Measurements from ENCODE around the gene CD28.

Gene CD28

DNA sequence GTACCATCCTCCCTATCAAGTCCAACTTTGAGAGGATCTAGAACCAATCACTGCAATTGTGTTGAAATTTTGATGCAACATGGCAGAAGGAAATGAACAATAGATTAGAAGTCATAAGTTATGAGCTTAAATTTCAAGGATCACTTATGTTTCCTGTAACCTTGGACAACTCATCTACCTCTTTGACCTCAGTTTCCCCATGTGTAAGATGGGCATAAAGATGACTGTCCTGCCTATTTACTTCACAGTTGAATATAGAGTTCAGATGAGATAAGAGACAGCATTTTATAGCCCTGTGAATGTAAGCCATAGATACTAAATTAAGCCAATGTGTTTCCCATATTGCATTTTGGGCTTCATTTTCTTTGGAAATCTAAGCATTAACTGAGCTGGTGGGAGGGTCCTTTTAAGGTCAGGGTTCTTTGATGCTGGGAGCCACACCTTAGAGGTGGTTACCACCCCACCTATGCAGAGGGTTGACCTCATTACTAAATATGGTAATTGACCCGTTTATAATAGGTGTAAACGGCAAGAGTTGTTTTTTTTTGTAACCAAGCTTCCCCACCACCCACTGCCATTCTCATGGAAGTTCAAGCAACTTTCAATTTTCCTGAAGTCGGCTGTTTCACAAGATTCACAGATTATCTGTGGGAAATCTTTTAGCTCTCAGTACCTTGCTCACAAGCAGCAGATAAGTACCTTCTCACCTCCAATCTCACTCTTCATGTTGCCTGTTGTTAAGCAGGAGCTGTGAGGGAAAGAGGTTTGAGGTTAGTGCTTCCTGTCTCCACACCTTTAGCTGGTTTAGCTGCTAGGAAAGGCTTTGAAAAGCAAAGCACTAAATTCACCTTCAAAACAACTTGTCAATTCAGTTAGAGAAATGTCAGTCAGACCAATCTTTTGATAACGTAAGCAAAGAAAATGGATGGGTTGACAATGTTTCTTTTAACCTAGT is 13.3 kb downstream of the CD28 start:
- DNase-seq, result peak; percentile 47

DNA sequence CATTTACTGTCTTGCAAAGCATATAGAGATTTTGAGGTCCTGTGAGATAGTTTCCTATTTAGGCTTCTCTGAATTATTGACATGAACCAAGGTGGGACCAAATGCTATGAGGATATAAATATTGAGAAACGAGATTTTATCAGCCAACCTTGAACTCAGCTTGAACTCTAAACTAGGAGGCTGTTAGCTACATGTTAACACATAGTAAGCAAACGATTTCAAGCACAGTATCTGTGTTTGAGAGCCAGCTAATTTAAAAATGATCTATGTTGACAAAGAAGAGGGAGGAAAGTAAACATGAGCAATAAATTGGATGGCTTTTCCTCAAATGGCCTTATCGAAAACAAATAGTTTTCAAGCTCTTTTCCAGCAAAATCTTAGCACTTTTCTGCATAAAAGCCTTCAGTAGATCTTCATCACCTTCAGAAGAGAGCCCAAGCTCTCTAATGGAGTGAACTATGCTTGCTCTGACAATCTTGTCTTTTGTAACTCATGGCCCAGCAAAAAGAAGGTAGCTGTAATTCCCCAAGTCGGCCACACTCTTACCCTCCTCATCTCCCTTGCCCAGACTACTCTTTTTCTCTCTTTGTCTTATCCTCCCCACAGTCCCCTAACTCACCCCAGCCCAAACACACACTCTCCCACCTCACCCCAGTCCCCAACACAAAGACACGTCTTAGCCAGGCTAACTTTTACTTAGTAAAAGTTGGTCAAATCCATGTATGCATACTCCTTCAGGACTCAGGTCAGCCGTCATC is 14.7 kb downstream of the CD28 start:
- DNase-seq, result no peak

DNA sequence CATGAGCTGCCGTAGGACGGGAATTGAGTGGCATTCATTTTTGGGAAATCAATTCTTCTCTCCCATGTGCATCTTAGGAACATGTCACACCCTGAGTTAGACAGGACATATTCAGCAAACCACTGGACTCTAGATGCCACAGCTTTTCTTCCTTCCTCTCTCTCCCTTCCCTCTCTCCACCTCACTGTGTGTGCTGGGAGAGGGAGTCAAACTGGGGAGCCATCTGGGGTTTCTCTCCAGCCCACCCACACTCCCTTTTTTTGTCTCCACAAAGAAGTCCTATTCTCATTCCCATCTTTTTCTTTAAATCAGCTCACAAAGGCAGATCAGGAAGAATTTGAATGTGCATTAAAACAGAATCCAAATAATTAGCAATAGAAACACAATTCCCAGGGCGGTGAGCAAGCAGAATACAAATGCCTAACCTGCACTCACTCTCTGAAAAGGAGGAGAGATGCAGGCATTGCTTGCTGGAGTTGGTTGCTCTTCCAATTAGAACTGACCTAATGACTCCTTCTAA is 15.4 kb downstream of the CD28 start:
- DNase-seq, result no peak

DNA sequence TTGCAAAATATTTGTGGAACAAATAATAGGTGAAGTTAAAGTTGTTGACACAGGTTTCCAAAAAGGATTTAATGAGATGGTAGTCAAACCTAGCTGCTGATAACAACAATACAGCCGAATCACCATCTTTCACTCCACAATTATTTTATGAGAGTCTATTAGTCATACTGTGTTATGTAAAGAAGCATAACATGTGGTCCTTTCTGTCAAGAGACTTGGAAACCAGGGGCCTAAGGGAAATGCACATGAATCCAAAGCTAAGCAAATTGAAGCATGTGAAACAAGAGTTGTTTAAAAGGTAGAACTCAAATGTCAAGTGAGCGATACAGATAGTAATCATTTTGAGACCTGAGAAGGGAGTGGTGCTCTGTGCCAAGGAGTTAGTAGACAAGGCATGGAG is 16.0 kb downstream of the CD28 start:
- DNase-seq, result no peak

DNA sequence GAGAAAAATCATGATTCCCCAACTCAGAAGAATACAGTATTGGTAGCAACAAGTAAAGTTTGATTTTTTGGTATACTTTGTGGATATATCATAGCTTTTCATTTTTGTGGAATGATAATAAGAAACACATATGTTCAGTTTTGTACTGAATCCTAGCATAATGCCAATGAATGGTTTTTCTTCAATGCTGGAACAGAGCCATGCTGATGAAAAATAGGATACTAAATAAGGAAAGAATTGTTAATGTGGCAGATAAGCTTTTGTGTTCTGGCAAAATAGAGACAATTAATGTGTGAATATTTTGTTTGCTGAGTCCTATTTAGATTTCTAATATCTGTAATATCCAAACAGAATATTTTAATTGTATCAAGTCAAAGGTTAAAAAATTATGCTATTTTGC is 21.9 kb downstream of the CD28 start:
- no peak for DNase-seq

DNA sequence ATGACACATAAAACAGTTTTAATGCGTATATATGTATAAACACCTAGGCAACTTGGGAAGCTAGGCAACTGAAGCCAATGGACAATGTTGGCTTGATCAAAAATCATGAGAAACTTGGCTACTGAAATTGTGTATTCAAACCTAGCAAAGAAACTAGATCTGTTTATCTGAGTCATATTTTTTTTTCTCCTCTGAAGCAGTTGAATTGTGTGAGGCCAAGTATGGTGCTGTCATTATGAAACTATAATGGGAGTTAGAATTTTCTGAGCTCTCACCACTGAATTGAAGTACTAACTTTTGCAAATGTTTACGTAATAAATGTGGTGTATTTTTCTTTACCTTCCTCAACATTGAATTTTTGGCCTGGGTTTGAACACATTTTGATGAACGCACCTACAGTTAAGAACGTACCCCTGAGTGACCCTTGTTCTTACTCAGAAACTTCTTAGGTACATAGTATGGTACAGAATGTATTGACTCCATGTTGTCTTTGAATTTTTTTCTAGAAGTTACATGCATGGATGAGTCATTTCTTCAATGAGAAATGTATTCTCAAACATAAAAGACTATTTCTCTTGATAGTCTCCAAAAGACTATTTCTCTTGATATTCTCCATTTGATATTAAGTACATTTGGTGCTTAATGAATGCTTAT is 23.8 kb downstream of the CD28 start:
- no peak for DNase-seq

DNA sequence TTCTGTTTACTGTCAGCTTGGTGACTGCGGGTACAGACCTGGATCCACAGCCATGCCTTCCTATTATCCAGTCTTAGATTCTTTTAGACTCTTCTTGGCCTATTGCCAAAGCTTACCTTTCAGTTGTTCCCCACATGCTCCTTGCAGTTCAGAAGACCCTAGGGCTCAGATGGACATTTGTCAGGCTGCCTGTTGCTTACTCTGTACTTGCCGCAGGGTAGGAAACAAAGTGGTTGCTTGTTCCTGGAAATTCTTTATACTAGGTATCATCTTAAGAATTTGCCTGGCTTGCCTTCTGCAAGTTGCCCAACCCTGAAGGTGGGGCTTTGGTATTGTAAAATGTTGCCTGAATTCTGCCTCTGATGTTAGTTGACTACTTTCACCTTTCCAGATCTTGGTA is 24.4 kb downstream of the CD28 start:
- DNase-seq, result no peak

DNA sequence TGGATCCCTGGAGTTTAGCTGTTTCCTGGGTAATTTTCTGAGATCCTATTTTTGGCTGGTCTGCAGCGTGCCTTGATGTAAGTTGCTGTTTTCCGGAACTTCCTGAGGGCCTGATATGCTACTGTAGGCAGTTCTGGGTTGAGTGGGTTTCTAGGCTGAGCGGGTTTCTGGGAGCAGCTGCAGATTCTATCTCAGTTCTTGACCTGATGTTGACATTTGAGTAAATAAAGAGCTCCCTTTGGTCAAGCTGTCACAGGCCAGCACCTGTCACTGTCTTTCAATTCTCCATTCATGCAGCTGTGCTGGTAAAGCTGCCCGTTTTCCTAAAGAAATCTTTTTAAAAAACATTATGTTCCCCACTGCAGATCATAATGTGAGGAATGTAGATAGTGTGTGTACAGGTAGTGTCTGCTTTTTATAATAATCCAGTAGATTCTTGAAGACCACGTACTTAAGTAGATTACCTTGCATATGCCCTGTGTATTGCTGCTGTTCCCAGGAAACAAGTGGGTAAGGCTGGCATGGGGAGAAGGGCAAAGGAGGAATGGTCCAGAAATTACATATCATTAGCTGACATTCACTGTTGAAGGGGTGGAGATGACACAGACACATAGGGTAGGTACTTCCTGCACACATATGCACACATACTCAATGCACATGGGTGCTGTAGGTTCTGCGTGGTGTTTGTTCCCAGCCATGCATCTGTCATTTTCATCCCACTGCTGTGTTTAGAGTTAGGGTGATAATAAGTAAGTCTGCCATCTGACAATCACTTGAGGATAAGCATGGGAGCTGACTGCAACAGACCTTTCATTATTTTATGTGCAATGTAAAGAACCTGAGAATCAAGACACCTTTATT is 25.9 kb downstream of the CD28 start:
- no peak for DNase-seq

DNA sequence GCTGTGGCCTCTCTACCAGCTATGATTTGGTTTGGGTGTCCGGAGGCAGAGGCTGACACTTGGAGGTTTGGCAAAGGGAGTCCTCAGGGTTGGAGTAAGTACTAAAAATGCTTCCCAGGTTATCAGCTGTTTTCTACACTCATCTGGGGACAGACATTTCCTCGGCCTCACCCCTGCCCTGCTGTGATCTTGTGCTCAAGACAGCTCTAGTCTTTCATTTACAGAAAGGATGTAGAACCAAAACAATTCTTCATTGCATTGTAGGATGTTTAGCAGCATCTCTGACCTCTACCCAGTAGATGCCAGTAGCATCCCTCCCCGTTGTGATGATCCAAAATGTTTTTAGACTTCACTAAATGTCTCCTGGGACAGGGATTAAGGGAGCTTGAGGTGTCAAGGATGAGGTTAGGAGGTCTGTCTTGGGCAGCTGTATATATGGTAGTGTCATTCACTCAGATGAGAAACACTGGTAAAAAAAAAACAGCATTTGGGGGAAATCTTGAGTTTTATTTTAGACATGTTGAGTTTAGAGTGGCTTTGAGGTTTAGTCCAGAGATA is 26.6 kb downstream of the CD28 start:
- DNase-seq, result no peak

DNA sequence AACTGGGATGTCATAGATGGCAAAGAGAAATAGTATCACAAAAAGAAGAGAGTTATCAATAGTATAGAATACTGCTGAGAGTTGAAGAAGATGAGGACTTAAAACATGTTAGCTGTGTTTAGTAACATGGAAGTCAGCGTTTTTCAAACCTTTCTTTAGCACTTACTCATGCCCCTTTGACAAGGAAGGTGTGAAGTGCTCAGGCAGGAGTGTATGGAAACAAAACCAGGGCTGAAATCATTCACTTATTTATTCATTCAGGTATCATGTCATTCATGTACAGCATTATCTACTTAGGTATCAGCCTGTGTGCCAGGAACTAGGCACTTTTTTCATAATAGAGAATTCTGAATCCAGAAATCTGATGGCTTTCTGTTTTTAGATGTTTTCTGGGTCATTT is 27.2 kb downstream of the CD28 start:
- DNase-seq, result no peak

DNA sequence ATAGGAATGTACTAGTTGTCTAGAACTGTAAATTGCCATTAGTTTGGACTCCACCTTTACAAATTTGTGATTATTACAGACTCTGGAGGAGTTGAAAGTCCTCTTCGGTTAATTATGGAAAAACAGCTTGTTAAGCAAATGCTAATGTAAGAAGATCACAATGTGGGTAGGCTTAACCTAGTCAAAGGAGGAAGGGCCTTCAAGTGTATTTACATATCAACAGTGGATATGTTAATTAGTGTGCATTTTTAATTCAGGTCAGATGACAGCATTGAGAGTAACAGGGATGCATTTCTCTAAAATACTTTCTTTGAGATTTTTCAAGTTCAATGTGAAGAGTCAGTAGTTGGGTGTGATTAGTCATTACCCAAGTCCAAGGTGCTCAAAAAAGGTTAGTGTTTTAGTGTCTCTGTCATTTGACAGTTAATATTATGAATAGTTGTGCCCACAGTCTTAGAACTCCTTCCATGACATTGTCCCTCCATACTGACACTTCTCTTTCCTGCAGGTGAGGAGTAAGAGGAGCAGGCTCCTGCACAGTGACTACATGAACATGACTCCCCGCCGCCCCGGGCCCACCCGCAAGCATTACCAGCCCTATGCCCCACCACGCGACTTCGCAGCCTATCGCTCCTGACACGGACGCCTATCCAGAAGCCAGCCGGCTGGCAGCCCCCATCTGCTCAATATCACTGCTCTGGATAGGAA is 28.0 kb downstream of the CD28 start:
- DNase-seq, result no peak

DNA sequence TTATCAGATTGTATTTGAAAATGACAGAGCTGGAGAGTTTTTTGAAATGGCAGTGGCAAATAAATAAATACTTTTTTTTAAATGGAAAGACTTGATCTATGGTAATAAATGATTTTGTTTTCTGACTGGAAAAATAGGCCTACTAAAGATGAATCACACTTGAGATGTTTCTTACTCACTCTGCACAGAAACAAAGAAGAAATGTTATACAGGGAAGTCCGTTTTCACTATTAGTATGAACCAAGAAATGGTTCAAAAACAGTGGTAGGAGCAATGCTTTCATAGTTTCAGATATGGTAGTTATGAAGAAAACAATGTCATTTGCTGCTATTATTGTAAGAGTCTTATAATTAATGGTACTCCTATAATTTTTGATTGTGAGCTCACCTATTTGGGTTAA is 30.9 kb downstream of the CD28 start:
- DNase-seq, result no peak

DNA sequence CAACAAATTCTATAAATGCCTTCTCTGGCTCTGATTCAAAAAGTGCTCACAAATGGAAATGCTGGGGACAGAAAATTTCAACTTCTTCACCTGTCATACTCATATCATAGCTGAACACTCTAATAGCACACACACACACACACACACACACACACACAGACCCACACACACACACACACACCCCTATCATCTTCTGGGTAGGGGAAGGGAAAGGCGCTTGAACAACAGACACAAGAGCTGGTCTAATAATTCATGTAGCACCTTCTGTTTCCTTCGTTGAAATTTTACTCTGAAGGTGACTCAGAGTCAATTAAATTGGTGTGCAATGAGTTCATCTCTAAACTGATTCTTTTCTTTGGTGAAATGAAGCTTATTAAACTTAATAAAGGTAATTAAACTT is 32.9 kb downstream of the CD28 start:
- no peak for DNase-seq

DNA sequence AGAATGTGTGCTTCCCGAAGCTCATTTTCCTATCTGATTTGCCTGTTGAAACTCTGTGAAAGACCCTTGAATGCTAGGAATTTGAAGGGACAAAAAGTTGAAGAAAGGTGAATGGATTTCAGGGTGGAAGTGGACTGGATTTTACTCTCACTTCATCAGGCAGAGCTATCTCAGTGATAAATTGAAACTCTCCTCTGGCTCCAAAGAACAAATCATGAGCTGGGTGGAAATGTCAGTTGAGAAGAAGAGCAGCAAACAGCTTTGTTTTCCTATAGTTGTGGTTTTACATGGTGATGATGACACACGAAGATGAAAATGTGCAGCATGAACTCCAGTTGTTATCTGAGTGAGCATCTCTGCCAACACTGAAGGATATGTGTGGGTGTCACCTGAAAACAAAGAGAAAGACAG is 34.4 kb downstream of the CD28 start:
- peak; percentile 56 for DNase-seq

DNA sequence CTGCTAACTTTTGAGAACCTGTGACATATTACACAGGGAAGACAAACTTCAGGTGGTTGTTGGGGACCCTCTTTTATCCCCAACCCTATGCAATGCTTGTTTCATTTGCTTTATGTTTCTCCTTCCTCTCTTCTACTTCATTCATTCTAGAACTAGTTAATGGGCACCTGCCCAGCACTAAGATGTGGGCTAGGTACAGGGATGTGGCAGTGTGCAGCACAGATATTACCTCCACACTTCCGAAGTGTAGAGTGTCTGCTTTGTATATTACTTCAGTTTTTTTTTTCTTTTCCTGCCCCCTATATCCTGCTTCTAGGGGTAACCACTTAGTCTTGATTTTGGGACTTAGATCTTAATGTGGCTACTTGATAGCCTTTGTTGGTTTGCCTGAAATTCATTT is 35.1 kb downstream of the CD28 start:
- DNase-seq, result no peak

DNA sequence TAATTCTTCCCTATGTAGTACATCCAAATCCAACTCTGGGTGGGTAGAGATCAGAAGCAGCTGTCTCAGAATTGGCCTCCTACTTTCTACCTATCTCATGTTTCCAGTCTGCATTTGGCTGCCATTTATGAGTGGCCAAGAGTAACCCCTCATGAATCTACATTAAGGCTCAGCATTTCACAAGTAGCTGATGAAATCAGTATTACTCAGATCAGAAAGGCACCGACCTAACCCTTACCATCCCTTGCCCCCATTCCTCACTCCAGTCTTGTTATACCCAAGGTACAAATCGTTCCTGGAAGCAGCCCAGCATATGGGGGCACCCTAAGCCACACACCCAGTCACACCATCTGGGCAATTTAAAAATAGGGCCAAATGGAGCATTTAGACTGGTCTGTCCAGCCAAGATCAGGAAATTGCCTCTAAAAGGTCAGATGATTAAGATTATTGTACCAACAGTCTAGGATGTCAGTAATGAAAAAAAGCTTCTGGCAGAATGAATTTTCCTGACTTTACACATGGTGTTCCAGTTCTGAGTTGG is 37.1 kb downstream of the CD28 start:
- no peak for DNase-seq

DNA sequence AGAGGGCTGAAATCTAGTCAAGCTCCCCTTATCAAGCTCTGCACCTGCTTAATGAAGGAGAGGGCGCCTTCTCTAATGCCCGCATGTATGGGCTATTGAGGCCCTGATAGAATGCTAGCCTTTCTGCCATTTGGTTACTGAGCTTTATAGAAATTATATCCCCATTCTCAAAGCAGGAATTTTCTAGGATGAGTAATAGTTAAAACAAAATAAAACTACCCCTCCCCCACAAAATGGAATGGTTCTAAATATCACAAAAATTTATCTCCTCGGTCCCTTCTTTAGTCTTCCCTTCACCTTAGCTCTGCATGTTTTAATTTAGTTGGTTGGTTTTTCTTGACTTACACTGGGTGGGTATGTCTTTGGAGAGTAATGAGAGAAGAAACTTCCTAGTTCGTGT is 37.7 kb downstream of the CD28 start:
- no peak for DNase-seq

DNA sequence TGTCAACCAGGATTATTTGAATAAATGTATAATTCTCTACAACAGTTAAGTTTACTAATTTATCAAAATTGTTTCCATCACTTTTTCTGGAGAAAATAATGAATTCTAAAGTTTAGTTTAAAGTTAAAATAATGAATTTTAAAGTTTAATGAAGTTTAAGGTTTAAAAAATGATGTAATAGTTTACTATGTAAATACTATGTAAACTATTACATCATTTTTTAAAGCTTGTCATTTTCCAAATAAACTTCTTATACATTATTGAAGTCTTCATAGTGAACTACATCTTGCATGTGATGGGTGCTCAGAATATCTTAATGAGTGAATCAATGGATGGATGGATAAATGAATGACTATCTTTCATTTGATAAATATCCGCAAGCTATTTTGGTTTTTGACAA is 38.8 kb downstream of the CD28 start:
- DNase-seq, result no peak

DNA sequence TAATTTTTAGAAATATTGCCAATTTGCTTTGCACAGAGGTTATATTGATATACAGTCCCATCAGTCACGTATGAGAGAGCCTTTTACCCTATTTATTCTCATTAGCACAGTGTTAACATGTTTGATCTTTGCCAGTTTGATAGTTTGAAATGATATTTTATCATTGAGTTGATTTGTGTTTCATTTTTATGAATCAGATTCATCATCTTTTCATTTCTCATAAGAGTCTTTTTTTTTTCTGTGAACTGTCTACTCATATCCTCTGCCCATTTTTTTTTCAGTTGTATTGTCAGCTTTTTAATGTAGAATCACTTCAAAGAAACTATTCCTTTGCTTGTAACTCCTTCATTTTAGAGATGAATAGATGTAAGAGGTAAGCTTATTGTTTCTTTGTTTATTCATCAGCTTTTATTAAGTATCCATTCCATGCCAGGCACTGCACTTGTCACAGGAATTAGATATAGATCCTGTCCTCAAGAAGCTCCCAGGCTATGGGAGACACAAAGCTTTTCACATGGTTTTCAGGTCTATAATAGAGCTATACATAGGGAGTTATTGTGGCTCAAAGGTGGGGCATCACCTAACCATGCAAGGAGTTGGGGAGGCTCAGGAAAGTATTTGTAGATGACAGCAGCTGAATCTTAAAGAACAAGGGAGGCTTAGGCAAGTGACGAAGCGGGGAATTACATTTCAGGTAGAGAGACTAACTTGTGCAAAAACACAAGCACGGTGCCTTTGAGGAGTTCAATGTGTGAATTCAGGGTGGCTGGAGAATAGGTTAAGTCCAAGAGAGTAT is 42.1 kb downstream of the CD28 start:
- no peak for DNase-seq

DNA sequence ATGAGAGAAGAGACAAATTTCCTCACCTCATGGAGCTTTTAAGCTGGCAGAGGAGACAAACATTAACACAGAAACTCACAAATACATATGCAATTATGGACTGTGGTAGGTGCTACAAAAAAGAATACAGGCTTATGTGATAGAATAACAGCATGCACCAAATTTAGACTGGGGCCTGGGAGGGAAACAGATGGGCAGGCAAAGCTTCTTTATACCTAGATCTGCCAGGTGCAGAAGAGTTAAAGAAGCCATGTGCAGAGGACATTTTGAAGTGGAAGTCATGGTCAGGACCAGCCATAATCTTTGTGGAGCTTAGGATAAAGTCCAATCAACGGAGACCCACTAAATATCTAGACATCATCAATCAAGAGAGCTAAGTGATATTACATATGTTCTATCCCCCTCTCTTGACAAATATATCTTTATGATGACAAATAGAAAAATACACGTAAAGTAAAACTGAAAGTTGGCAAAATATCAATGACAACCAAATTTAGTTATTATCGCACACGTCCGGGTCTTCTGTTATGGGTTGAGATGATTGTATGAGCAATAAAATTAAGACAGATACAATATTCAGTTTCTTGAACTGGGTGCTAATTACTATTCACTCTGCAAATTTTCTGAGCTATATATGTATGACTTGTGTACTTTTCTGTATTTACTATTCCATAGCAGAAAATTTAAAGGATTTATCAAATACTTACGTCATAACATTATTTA is 44.1 kb downstream of the CD28 start:
- DNase-seq, result no peak

Data from CD4-positive, alpha-beta T cell treated with Interleukin-15 for 1 hour (primary cell).